Glutamatergic neuron (in vitro differentiated cells): ENCODE measurements around the gene ACR. TPM values are rescaled to one million over a fixed set of nuclear protein-coding genes. Genes with fewer than 3 reads are reported as not detected.

Experiments used
- DNase-seq: peaks from one replicate; pipeline ENCODE4 v3.0.0; 2022
- H3K27ac Mint-ChIP-seq: one replicate; pipeline ENCODE4 v1.8.0; 2020; ENCODE audit warnings: mild to moderate bottlenecking, mixed read lengths, inconsistent platforms; ENCODE audit not compliant: unreplicated experiment
- H3K27me3 Mint-ChIP-seq: one replicate; pipeline ENCODE4 v1.8.0; 2020; ENCODE audit warnings: mild to moderate bottlenecking, moderate library complexity, mixed read lengths, inconsistent platforms; ENCODE audit not compliant: unreplicated experiment
- H3K36me3 Mint-ChIP-seq: one replicate; pipeline ENCODE4 v1.8.0; 2020; ENCODE audit warnings: mild to moderate bottlenecking, mixed read lengths, inconsistent platforms; ENCODE audit not compliant: unreplicated experiment
- H3K4me1 Mint-ChIP-seq: one replicate; pipeline ENCODE4 v1.8.0; 2020; ENCODE audit warnings: mild to moderate bottlenecking, low read depth, mixed read lengths, inconsistent platforms; ENCODE audit not compliant: unreplicated experiment
- H3K4me3 Mint-ChIP-seq: one replicate; pipeline ENCODE4 v1.8.0; 2020; ENCODE audit warnings: mild to moderate bottlenecking, mixed read lengths, inconsistent platforms; ENCODE audit not compliant: unreplicated experiment
- H3K9me3 Mint-ChIP-seq: one replicate; pipeline ENCODE4 v1.8.0; 2020; ENCODE audit warnings: mild to moderate bottlenecking, moderate library complexity, mixed read lengths, inconsistent platforms; ENCODE audit not compliant: unreplicated experiment
- CTCF ChIP-seq: fragments of 200-600 bp; sonication (generic); IDR thresholded peaks from one replicate; pipeline ENCODE4 v1.5.0; 2021; ENCODE audit not compliant: partially characterized antibody, unreplicated experiment
- total RNA-seq: library from RNA; stranded (reverse); fragmentation: NEBNext Ultra II Directional; extraction: Animal tissue kit (Norgen Biotek cat#: 25700); gene quantifications from one replicate; pipeline ENCODE4 v1.2.1, GENCODE V29; 2021; ENCODE audit not compliant: unreplicated experiment

ACR gene
- total RNA-seq, 1 donor from 2014 or later: not detected

GRCh38 chr22:50731811-50732624, 6.0 kb upstream of the ACR start:
- DNase-seq: no peak
- H3K4me1 Mint-ChIP-seq: no peaks in the 10 kb centered on the region
- H3K4me3 Mint-ChIP-seq: no peak overlapping the region
- H3K9me3 Mint-ChIP-seq: peaks cover 6% of the 10 kb centered on the region
- no peaks in the 10 kb centered on the region for H3K36me3 Mint-ChIP-seq
- H3K27me3 Mint-ChIP-seq: peaks cover 33% of the 10 kb centered on the region
- peak; percentile 62 for TF ChIP-seq CTCF
- H3K27ac Mint-ChIP-seq: no peak overlapping the region

DNA sequence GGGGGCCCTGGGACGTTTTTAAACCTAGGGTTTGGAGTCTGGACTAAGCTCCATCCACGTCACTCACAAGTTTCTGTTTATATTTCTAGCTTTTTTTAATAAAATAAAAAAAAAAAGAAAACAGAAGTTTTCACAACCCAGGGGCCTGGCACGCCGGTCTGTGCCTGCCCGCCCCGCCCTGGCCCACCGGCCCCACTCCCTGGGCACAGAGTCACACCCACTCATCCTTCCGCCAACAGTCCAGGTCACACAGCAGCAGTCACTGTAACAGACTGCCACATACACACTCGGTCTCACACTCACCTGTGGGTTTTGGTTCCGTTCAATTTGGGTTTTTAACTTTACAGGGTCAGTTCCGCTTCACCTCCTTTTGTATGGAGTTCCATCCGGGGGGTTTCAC, 5.3 kb upstream of the ACR start:
- peaks cover 26% of the 10 kb centered on the region for H3K27me3 Mint-ChIP-seq
- H3K27ac Mint-ChIP-seq: no peak overlapping the region
- no peaks in the 10 kb centered on the region for H3K4me1 Mint-ChIP-seq
- H3K4me3 Mint-ChIP-seq: no peak overlapping the region
- TF ChIP-seq CTCF: no peak
- no peak for DNase-seq
- no peaks in the 10 kb centered on the region for H3K36me3 Mint-ChIP-seq
- peaks cover 5% of the 10 kb centered on the region for H3K9me3 Mint-ChIP-seq

GRCh38 chr22:50733521-50734342, 4.3 kb upstream of the ACR start:
- Mint-ChIP-seq H3K4me1 (no peaks in the 10 kb centered on the region), H3K27ac (no peak overlapping the region), H3K27me3 (peaks cover 24% of the 10 kb centered on the region), H3K4me3 (no peak overlapping the region), H3K9me3 (peaks cover 6% of the 10 kb centered on the region), H3K36me3 (no peaks in the 10 kb centered on the region)
- peak; percentile 9 for DNase-seq
- TF ChIP-seq CTCF: no peak

GRCh38 chr22:50734343-50734771, 3.6 kb upstream of the ACR start:
- Mint-ChIP-seq H3K4me1 (no peaks in the 10 kb centered on the region), H3K4me3 (no peak overlapping the region), H3K27me3 (peaks cover 20% of the 10 kb centered on the region), H3K27ac (no peak overlapping the region), H3K9me3 (peaks cover 6% of the 10 kb centered on the region), H3K36me3 (no peaks in the 10 kb centered on the region)
- TF ChIP-seq CTCF: no peak
- DNase-seq: no peak
